GM19468 (cell line): ENCODE data around the gene MTMR1.

Experiments used
- ATAC-seq: cut with Tn5 transposase; IDR thresholded peaks from one replicate; pipeline ENCODE4 v1.9.1; 2021; ENCODE audit warnings: mild to moderate bottlenecking, moderate library complexity, moderate number of reproducible peaks; ENCODE audit not compliant: unreplicated experiment; ENCODE audit errors: extremely low read depth

Gene MTMR1

DNA sequence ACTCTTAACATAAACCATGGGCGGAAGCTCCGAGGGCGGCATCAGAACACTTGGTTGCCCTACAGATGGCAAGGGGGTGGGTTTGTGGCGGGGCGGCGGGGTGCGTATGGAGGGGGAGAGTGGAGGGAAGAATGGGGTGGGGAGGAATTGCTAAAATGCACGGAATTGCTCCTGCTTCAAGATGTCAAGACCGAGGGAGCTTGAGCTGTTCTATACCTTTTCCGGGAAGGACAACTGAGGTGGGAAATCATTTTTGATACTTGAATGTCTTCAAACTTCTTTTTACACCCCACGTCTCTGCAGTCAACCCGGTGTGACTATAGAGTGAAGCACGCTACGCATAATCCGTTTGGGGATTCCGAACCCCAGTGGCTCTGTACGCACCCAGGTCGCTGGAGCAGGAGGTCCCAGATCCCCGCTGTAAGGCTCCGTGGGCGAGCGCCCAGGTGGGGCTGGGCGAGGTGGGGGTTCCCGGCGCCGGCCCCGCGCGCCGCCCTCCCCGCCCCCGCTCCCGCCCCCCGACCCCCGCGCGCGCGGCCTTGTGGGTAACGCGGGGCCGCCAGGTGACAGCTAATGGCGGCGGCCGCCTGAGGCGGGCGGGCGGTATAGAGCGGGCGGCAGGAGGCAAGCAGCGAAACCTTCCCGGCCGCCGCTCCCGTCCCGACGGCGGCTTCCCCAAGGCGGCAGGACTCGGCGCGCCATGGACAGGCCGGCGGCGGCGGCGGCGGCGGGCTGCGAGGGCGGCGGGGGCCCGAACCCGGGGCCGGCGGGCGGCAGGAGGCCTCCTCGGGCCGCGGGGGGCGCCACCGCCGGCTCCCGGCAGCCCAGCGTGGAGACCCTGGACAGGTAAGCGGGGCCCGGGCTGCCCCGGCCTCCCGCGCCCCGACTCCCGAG is at the start of gene MTMR1:
Gene MTMR1 (plus strand): TSS at position 566 of the 894 bp plus-strand sequence. CDS start 135 bp downstream, at position 701.
- peak; percentile 21 for ATAC-seq

DNA sequence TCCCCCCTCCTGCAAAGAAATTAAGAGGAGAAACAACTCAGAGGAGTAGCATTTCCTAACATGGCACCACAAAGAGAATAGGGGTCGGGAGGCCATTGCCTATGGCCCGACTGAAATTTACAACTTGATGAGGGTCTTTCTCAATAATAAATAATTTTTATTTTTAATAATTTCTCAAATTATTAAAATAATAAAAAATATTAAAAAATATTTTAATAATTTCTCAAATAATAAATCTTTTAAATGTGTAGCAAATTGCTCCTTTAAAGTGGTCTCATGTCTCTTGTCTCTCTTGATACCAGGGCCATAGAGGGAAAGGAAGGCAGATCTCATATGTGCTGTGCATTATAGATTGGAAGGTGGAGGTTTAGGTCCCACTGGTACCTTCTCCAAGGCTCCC is 49.2 kb upstream of the MTMR1 start:
- no peak for ATAC-seq

DNA sequence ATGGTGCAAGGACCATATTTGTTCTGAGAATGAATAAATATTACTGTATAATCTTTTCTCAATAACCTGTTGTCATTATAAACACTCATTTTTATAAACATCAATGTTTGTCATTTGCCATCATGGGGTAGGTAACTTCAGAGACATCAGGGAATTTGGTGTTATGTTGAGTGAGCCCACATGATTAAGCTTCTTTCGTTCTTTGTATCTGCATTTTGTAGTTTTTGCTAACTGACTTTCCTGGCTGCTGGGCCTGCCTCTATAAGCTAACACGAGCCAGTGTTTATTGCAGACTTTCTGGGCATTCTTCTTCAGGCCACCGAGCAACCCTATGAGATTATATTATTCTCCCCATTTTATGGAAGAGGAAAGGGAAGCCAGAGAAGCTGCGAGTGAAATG is 48.8 kb upstream of the MTMR1 start:
- ATAC-seq: no peak

- no peak for ATAC-seq
Measured at GRCh38 chrX:150647331-150647730, 45.9 kb upstream of the MTMR1 start.

DNA sequence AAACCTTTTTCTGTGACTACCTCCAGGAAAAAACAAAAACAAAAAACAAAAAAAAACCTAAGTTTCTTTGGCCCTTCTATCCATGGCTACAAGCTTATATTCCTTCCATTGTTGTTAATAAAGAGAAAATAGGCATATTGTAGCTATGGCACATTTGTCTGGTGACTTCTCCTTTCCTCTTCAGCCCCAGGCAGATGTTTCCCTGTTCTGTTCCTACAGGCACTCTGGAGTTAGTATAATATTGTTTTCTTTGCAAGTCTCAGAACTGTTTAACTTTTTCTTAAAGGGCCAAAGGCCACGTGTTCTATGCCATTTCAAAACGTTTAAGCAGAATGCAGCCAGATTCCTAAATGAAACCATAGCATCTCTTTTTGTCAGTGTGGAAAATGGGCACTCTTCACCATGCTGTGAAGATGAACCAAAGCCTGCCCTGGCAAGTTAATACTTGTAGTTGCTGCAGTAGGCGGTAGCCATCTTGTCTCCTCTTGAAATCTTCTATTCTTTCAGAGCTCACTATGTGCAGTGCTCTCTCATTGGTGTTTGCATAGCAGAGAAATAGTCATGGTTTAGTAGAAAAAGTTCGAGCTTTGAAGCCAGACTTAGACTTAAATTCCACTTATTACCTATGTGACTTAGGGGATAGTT is 44.8 kb upstream of the MTMR1 start:
- ATAC-seq: no peak

DNA sequence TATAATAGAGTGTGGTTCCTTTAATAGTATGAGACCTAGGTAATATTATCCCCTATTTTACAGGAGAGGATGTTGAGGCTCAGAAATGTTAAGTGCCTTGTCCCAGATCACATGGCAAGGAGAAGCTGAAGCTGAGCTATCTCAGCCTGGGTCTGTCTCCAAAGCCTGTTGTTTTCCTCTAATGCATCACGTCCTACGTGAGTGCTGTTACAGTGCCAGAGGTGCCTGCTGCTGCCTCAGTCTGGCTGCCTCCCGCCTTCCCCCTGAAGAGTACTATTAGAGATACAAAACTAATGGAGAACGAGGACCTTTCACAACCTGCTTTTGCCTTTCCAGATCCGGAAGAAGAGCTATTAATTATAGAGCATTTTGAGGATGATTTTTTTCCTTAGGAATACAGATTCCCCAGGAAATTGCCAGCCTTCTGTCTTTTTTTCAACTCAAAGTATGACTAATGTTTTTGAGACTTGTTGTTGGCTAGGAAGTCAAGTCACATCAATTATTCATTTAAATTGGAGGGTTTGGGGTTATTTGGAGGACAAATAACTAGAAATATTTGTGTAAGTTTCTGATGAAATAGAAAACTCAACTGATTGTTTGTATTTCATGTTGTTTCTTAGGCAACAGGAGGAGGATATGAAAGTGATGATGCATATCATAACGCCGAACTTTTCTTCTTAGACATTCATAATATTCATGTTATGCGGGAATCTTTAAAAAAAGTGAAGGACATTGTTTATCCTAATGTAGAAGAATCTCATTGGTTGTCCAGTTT is 43.9 kb upstream of the MTMR1 start:
- ATAC-seq: no peak

DNA sequence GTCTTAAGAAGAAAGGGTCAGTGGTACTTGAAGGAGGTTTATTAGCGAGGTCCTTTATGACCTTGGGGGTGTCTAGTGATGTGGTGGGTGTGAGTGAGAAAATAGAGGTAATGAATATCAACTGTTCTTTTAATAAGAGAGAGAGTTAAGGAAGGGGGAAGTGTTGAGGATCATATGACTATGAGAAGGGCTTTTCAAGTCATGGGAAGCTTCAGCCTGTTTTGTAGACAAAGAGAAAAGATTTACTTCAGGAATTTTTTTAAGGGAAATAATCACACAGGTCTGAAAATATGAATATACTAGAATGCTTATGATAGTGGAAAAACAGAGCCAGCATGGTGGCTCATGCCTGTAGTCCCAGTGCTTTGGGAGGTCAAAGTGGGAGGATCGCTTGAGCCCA is 41.3 kb upstream of the MTMR1 start:
- ATAC-seq: no peak

DNA sequence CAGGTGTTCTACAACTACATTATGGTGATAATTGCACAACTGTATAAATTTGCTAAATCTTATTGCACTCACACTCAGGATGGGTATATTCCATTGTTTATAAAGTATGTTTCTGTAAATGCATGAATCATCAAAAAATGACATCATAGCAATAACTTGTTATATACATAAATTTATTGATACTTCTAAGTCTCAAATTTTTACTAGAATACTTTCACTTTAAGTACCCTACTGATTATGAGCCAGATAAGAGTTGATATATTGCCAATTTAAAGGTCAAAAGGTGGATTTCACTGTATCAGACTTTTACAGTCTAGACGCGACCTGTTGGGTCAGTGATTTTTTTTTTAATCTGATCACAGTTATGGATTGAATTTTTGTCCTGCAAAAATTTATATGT is 37.4 kb upstream of the MTMR1 start:
- no peak for ATAC-seq

DNA sequence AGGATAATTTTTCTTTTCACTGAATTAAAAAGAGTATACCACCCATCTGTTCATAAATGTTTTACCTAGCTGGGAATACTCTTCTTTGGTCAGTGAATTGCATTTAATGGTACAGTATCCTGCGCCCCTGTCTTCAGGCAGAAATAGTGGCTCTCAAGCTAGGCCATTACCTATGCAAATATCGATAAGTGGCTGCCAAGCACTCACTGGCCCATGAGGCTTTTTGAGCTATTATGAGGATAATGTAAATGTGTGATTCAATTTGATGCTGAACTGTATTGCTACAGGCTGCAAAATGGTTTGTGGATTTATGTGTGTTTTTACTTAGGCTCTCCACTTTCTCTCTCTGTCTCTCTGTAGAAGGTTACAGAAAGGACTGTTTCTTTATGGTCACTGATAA is 30.1 kb upstream of the MTMR1 start:
- no peak for ATAC-seq

- ATAC-seq: no peak
Measured at GRCh38 chrX:150664290-150664689, 28.9 kb upstream of the MTMR1 start.

GRCh38 chrX:150676221-150676620 is 17.0 kb upstream of the MTMR1 start:
- ATAC-seq: no peak

GRCh38 chrX:150680974-150681373 is 12.2 kb upstream of the MTMR1 start:
- no peak for ATAC-seq

DNA sequence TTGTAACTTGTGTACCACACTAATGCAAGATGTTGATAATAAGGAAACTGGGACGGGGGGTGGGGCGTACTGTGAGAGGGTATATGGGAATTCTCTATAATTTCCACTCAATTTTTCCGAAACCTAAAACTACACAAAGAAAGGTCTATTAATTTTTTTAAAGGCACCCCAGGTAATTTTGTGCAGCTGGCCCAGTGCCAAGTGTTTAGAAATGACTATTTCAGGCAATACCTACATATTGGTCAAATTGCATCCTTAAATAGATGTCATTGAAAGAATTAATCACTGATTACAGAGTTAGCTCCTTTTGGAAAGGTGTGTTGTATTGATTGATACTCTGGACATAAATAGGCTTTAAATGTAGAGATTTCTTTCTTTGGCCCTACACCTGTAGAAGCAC is 10.1 kb upstream of the MTMR1 start:
- ATAC-seq: no peak

- no peak for ATAC-seq
Measured at GRCh38 chrX:150683536-150684146, 9.6 kb upstream of the MTMR1 start.

DNA sequence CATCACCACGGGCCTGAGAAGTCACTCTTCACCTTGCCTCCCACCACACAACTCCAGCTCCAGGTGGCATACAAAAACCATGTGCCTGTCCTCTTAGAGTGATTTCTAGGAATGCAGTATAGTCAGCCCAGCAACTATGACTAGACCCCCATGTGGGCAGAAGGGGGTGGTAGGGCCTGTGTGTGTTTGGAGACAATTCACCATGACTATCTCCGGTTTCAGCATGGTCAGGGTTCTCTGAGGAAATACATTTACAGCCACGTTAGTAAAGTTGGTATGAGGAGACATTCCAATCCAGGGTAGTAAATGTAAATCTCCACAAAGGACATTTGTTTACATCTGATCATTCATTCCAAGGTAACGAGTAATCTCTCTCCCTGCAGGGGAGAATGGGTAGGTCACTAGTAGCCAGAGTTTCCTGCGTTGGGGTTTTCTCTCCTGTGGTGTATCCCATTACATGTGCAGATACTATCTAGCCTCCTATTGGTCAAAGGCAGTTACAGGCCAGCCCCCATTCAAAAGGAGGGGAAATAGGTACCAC is 4.2 kb upstream of the MTMR1 start:
- ATAC-seq: no peak

DNA sequence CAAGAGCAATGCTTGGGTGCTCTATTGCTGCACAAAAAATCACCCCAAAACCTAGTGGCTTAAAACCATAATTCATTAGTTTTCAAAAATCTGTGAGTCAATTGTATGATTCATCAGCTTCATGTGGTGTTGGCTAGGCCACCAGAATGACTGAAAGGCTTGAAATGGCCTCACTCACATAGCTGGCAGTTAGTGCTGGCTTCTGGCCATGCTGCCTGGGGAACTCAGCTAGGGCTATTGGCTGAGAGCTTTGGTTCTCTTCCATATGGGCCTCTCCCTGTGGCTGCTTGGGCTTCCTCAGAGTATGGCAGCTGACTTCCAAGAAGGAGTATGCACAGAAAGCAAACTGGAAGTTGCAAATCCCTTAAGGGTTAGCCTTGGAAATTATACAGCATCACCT is 3.1 kb upstream of the MTMR1 start:
- ATAC-seq: no peak

- ATAC-seq: no peak
Measured at GRCh38 chrX:150692296-150692695, 900 bp upstream of the MTMR1 start.

DNA sequence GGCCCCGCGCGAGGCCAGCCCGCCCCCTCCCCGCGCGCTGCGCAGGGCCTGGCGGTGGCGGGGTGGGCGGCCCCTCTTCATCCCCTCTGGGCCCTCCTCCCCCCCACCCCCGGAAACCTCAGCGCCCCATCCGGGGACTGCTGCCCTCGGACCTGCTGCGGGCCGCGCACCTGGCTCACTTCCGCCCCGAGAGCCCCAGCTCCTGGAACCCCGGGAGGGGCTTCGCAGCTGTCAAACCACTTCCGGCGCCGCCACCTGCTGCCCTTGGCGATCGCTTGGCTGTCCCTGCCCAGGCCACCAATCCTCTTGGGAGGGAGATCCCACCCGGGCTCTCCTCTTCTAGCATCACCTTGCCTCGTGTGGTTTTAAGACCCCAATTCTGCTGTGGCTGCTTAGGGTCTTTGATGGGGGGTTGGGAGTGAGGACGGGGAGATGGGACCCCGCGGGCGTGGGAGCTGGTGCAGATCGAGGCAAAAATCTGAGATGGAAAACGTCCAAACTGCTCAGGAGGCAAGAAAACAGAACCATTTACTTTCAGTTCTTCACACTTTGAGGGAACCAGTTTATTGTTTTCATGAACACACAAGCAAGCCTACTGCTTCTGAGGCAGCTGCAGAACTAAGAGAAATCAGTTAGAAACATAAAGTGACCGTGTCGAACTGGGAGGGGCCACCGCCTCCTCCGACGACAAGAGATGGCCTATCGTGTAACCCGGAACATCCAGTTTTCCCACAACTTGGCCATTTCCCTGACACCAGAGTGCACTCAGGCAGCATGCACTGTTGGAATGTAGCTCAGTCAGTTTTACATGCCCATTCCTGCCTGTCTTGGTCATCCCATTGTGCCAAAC is 754 bp downstream of the MTMR1 start:
- peak; percentile 57 for ATAC-seq

GRCh38 chrX:150694738-150695410 is 1.7 kb downstream of the MTMR1 start:
- ATAC-seq: no peak
